GM23338 (cell line): ENCODE measurements around the gene MPHOSPH9.

ENCODE experiments used
- CREB1 ChIP-seq: fragments of 250-450 bp; sonication (Bioruptor Pico); IDR thresholded peaks from 2 replicates; pipeline ENCODE4 v1.5.0; 2020; ENCODE audit warnings: low read depth, mild to moderate bottlenecking, moderate library complexity
- CTCF ChIP-seq, 2 experiments: fragments of 200-600 bp in 1 of 2; sonication (generic) in 1 of 2; conservative IDR thresholded peaks; 2 replicates each; pipeline versions ENCODE4 v1.5.1 to v1.6.1; 2016 to 2017; ENCODE audit warnings: antibody characterized with exemption in 2 of 2, low read depth in 2 of 2, mild to moderate bottlenecking in 2 of 2, moderate library complexity in 1 of 2
- ETS1 ChIP-seq: IDR thresholded peaks from 2 replicates; pipeline ENCODE4 v1.6.1; 2016; ENCODE audit warnings: antibody characterized with exemption
- EZH2 ChIP-seq: fragments of 200-600 bp; sonication (generic); IDR thresholded peaks from one replicate; pipeline ENCODE4 v1.8.0; 2017; ENCODE audit warnings: antibody characterized with exemption, mild to moderate bottlenecking, low read depth; ENCODE audit not compliant: unreplicated experiment
- EZH2phosphoT487 ChIP-seq: fragments of 200-600 bp; sonication (generic); IDR thresholded peaks from one replicate; pipeline ENCODE4 v1.8.1; 2018; ENCODE audit warnings: antibody characterized with exemption; ENCODE audit not compliant: unreplicated experiment
- JUNB ChIP-seq: IDR thresholded peaks from one replicate; pipeline ENCODE4 v1.6.1; 2016; ENCODE audit warnings: antibody characterized with exemption; ENCODE audit not compliant: unreplicated experiment
- NANOG ChIP-seq: IDR thresholded peaks from 2 replicates; pipeline ENCODE4 v1.6.1; 2016; ENCODE audit warnings: antibody characterized with exemption, borderline replicate concordance
- POLR2AphosphoS5 ChIP-seq: IDR thresholded peaks from 2 replicates; pipeline ENCODE4 v1.6.1; 2016; ENCODE audit warnings: antibody characterized with exemption, low read depth
- REST ChIP-seq: IDR thresholded peaks from one replicate; pipeline ENCODE4 v1.6.1; 2018; ENCODE audit warnings: antibody characterized with exemption; ENCODE audit not compliant: unreplicated experiment
- ZNF331 ChIP-seq: fragments of 250-450 bp; sonication (Bioruptor Pico); IDR thresholded peaks from 2 replicates; pipeline ENCODE4 v1.5.0; 2020; ENCODE audit warnings: low read depth, mild to moderate bottlenecking, moderate library complexity
- ZNF462 ChIP-seq: fragments of 250-450 bp; sonication (Bioruptor Pico); IDR thresholded peaks from 2 replicates; pipeline ENCODE4 v1.5.0; 2020; ENCODE audit warnings: mild to moderate bottlenecking, moderate library complexity

- TF ChIP-seq CTCF (conservative IDR thresholded peaks at IDR 0.05; ENCODE audit: low read depth in 2 of 2) (peak; percentile 50 to 83), EZH2 (no peak), ETS1 (no peak), REST (no peak), POLR2AphosphoS5 (no peak), EZH2phosphoT487 (no peak), JUNB (no peak), ZNF331 (CRISPR knock-in tag) (no peak), NANOG (no peak), CREB1 (CRISPR knock-in tag) (no peak), ZNF462 (CRISPR knock-in tag) (no peak)
Measured at GRCh38 chr12:123264642-123265041, 31.7 kb upstream of the MPHOSPH9 start.
